Left ventricle myocardium inferior (tissue), 1 donor: Measurements from ENCODE around the gene CEMIP2. TPM values are rescaled to one million over a fixed set of nuclear protein-coding genes. Genes with fewer than 3 reads are reported as not detected.

Source experiments
- DNase-seq: peaks from one replicate; pipeline ENCODE4 v3.0.0-alpha.2; 2020
- H3K27ac ChIP-seq: fragments of 200-600 bp; replicated peaks from 2 replicates; pipeline ENCODE4 v1.8.0; 2021
- H3K27me3 ChIP-seq: fragments of 200-600 bp; 2 replicates; pipeline ENCODE4 v1.8.0; 2021; ENCODE audit warnings: low read depth
- H3K36me3 ChIP-seq: fragments of 200-600 bp; 2 replicates; pipeline ENCODE4 v1.8.0; 2021
- H3K4me1 ChIP-seq: fragments of 200-600 bp; 2 replicates; pipeline ENCODE4 v1.8.0; 2021
- H3K4me3 ChIP-seq: fragments of 200-600 bp; 2 replicates; pipeline ENCODE4 v1.8.0; 2021; ENCODE audit warnings: mild to moderate bottlenecking, moderate library complexity
- H3K9me3 ChIP-seq: fragments of 200-600 bp; replicated peaks from 2 replicates; pipeline ENCODE4 v1.8.0; 2021
- CTCF ChIP-seq: fragments of 200-600 bp; IDR thresholded peaks from 2 replicates; pipeline ENCODE4 v1.8.0; 2021; ENCODE audit warnings: antibody characterized with exemption, mild to moderate bottlenecking, borderline replicate concordance
- intact Hi-C: fragments of 100-400 bp; cut with micrococcal nuclease; formaldehyde crosslinking; loops from one replicate; pipeline ENCODE4 v1.11.0; 2022
- total RNA-seq: library from RNA; stranded (reverse); fragmentation: NEBNext Ultra II Directional; extraction: Animal tissue kit (Norgen Biotek cat#: 25700); gene quantifications from one replicate; pipeline ENCODE4 v1.2.1, GENCODE V29; 2021
- donor health status: DM: no; HTN: yes; CAD: no; lungs with severe emphysema.

CEMIP2 gene
- total RNA-seq, 1 donor from 2014 or later: 11.7 TPM

- TF ChIP-seq CTCF: no peak
- Histone ChIP-seq H3K4me3 (no peak overlapping the region), H3K4me1 (peaks cover 4% of the 10 kb centered on the region), H3K27me3 (no peaks in the 10 kb centered on the region), H3K36me3 (peaks cover 43% of the 10 kb centered on the region), H3K9me3 (no peaks in the 10 kb centered on the region), H3K27ac (no peak overlapping the region)
- intact Hi-C loops: no loop called here
- DNase-seq: no peak
Measured at GRCh38 chr9:71721855-71722254, 46.5 kb downstream of the CEMIP2 start.

- intact Hi-C loops: loop anchor here (10.0 kb wide), 1 partner anchor 115 kb away; no protein-coding TSS in a partner anchor
- DNase-seq: no peak
- H3K9me3 ChIP-seq: no peaks in the 10 kb centered on the region
- H3K36me3 ChIP-seq: peaks cover 32% of the 10 kb centered on the region
- no peak overlapping the region for H3K4me3 ChIP-seq
- no peaks in the 10 kb centered on the region for H3K27me3 ChIP-seq
- no peak for TF ChIP-seq CTCF
- no peak overlapping the region for H3K27ac ChIP-seq
- peaks cover 4% of the 10 kb centered on the region for H3K4me1 ChIP-seq
Measured at GRCh38 chr9:71719562-71719961, 48.8 kb downstream of the CEMIP2 start.

DNA sequence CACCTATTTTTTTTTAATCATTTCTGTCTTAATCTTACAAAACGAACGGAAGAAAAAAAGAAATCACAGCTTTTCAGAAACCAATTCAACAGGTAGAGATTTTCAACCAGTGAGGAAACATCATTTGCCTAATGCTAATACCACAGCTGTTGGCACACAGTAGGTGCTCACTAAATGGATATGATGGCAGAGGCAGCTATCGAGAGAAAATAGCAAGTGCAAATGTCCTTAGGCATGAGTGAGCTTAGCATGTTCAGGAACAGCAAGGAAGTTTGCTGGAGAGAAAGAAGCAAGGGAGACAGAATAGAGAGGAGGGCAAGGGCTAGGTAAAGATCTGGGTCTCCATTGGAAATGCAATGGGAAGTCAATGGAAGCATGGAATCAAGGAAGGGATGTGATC, 49.2 kb downstream of the CEMIP2 start:
- intact Hi-C loops: loop anchor here (10.0 kb wide), 1 partner anchor 114 kb away; no protein-coding TSS in a partner anchor
- no peaks in the 10 kb centered on the region for H3K9me3 ChIP-seq
- no peak for DNase-seq
- H3K4me1 ChIP-seq: peaks cover 4% of the 10 kb centered on the region
- H3K27ac ChIP-seq: no peak overlapping the region
- no peak overlapping the region for H3K4me3 ChIP-seq
- H3K27me3 ChIP-seq: no peaks in the 10 kb centered on the region
- TF ChIP-seq CTCF: no peak
- H3K36me3 ChIP-seq: peaks cover 32% of the 10 kb centered on the region

DNA sequence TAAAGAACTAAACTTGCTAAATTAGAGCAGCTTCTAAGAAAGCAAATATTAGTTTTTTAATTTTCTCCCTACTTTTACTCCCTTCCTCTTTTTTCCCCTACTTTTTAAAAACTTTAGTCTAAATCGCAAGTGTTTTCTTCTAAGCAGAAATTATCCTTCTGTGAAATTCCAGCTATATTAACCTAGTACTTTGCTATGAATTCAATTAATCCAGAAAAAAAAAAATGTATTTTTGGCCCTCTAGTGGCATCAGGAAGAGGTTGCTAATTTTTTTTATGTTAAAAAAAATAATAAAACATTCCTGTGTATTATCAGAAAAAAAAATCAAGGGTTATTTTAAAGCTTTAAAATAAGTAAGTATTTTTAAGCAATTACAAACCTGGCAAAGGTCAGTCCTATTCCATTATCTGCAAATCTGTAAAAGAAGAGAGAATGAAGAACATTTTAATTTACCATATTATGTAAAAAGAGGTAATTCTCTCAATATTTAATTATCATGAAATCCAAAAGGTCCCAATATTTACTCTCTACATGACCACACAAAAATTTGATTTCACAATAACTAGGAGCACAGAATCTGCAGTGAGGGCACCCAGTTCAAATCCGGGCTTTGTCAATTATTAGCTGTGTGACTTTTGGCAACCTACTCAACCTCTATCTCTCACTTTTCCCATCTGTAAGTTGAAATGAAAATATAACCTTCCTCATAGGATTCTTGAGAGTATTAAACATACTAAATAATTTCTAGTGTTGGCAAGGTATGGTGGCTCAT, 52.0 kb downstream of the CEMIP2 start:
- intact Hi-C loops: loop anchor here (10.0 kb wide), 1 partner anchor 112 kb away; no protein-coding TSS in a partner anchor
- no peaks in the 10 kb centered on the region for H3K27me3 ChIP-seq
- H3K4me3 ChIP-seq: no peak overlapping the region
- H3K4me1 ChIP-seq: peaks cover 4% of the 10 kb centered on the region
- H3K27ac ChIP-seq: no peak overlapping the region
- peak; percentile 57 for TF ChIP-seq CTCF
- peaks cover 36% of the 10 kb centered on the region for H3K36me3 ChIP-seq
- no peaks in the 10 kb centered on the region for H3K9me3 ChIP-seq
- no peak for DNase-seq

DNA sequence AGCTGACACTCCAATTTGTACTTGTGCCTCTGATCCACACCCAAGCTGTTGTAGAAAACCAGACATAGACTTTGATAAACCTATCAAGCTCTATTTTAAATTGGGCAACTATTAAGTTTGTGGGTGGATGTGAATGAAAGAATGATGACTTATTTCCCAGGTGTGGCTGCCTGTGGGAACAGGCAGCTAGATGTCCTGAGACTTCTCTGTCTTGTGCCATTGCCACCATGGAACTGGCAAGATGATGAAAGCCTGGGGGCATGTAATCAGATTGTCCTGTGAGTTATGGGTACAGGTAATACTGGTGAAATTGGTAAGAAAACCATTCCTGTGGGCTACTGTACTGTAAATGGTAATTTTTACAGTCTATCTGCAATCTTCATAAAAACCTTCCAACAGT, 57.5 kb downstream of the CEMIP2 start:
- no peak for DNase-seq
- Histone ChIP-seq H3K4me3 (no peak overlapping the region), H3K36me3 (peaks cover 72% of the 10 kb centered on the region), H3K4me1 (peaks cover 2% of the 10 kb centered on the region), H3K27ac (no peak overlapping the region), H3K27me3 (no peaks in the 10 kb centered on the region), H3K9me3 (no peaks in the 10 kb centered on the region)
- TF ChIP-seq CTCF: no peak
- intact Hi-C loops: loop anchor here (10.0 kb wide), 1 partner anchor 106 kb away; no protein-coding TSS in a partner anchor
